Measurements from ENCODE around the gene TTC8. TPM values are rescaled to one million over a fixed set of nuclear protein-coding genes. Genes with fewer than 3 reads are reported as not detected.

The TTC8 gene
- total RNA-seq, 4 donors from 2014 or later: 8.6 to 33.0 (median 18.6) TPM

DNA sequence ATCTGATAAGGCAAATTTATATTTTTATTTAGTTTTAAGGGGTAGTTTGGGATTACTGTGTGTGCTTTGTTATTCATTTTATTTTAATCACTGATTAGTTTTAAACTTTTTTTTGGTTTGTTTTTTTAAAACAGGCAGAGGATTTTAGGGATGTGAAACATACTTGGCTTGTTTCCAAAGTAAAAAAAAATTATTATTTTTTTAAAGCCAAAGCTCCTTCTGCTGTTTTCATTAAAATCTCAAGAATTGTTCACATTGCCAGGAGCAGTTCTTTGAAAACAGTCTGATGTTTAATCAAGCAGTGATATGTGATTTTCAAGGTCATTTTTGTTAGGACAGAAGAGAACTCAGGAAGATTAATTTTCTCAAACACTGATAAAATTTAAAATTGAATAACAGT is 11.2 kb downstream of the TTC8 start:
- TF ChIP-seq, protein P1, sequence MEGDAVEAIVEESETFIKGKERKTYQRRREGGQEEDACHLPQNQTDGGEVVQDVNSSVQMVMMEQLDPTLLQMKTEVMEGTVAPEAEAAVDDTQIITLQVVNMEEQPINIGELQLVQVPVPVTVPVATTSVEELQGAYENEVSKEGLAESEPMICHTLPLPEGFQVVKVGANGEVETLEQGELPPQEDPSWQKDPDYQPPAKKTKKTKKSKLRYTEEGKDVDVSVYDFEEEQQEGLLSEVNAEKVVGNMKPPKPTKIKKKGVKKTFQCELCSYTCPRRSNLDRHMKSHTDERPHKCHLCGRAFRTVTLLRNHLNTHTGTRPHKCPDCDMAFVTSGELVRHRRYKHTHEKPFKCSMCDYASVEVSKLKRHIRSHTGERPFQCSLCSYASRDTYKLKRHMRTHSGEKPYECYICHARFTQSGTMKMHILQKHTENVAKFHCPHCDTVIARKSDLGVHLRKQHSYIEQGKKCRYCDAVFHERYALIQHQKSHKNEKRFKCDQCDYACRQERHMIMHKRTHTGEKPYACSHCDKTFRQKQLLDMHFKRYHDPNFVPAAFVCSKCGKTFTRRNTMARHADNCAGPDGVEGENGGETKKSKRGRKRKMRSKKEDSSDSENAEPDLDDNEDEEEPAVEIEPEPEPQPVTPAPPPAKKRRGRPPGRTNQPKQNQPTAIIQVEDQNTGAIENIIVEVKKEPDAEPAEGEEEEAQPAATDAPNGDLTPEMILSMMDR (IDR thresholded peaks at IDR 0.05): no peak
- ATAC-seq (ENCODE audit: low FRiP score) (no peak), DNase-seq (ENCODE audit: low spot score) (no peak)

DNA sequence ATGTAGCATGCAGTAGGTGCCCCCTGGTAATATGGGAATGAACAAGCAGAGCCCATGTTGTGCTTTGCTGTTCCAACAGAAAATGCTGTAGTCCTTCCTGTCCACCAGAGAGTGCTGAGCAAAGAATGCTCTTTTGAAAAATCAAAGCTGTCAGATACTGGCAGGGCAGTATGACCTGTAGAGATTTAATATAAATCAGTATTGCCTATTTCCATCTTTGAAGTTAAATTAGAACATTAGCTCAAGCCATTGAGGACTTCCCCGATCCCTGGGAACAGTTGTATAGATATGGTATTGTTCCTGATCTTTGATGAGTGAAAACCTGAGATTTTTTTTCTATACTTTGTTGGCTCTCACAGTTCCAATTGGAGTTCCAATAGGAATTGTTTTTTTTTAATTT is 13.0 kb downstream of the TTC8 start:
- no peak for ATAC-seq (ENCODE audit: low FRiP score)
- no peak for DNase-seq (ENCODE audit: low spot score)
- TF ChIP-seq, protein P1 (IDR thresholded peaks at IDR 0.05): no peak

DNA sequence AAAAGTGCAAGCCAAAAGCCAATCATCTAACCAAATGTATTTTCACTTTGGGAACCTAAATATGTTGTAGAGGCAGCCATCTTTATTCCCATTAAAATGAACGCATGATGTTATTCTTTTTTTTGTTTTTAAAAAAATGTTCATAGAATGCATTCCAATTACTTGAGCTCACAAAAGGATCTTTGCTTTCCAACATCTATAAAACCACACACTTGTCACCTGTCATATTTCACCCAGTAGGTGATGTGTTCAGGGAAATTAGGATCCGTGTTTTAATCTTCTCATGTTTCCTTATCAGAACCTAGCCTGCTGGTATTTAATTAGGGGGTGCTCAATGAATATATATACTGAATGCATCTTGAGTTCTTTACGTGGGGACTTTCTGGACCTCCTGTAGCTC is 13.6 kb downstream of the TTC8 start:
- TF ChIP-seq, protein P1 (IDR thresholded peaks at IDR 0.05): no peak
- ATAC-seq (ENCODE audit: low FRiP score) (no peak), DNase-seq (ENCODE audit: low spot score) (no peak)

GRCh38 chr14:88840926-88841325 is 16.5 kb downstream of the TTC8 start:
- ATAC-seq (ENCODE audit: low FRiP score) (no peak), DNase-seq (ENCODE audit: low spot score) (no peak)
- TF ChIP-seq, protein P1 (IDR thresholded peaks at IDR 0.05): no peak

GRCh38 chr14:88841741-88842140 is 17.3 kb downstream of the TTC8 start:
- ATAC-seq (ENCODE audit: low FRiP score) (no peak), DNase-seq (ENCODE audit: low spot score) (no peak)
- TF ChIP-seq, protein P1 (IDR thresholded peaks at IDR 0.05): no peak

- DNase-seq (ENCODE audit: low spot score) (no peak), ATAC-seq (ENCODE audit: low FRiP score) (no peak)
- TF ChIP-seq, protein P1 (IDR thresholded peaks at IDR 0.05): no peak
These were observed 18.0 kb downstream of the TTC8 start for GRCh38 chr14:88842414-88842813.

DNA sequence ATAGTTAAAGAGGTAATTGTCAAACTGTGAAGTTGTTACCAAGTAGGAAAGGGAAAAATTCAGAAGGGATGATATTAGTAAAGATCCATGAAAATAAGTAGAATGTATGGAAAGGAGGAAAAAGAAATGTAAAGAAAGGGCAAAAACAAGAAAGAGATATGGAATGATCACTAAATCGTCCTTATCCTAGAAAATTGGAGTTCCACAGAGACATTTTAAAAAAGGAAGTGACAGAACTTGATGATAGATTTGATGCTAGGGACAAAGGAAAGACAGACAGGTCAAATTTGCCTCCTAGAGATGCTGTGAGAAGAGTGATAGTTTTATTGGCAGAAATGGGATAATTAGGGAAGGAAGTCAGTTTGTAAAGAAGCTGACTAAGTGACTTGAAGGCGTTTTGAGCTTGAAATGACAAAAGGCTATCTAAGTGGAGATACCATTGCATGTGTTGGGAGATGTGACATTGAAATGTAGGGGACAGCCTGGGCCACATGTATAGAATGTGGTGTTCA is 20.6 kb downstream of the TTC8 start:
- TF ChIP-seq, protein P1 (IDR thresholded peaks at IDR 0.05): no peak
- ATAC-seq (ENCODE audit: low FRiP score) (no peak), DNase-seq (ENCODE audit: low spot score) (no peak)
